ENCODE data around the gene KCNIP3. TPM values are rescaled to one million over a fixed set of nuclear protein-coding genes. Genes with fewer than 3 reads are reported as not detected.

KCNIP3 gene
- total RNA-seq, 1 donor from 2014 or later = 3.9 TPM

- no peak overlapping the region for H3K4me3 ChIP-seq (ENCODE audit: low read depth, low read length)
- TF ChIP-seq, protein P1, sequence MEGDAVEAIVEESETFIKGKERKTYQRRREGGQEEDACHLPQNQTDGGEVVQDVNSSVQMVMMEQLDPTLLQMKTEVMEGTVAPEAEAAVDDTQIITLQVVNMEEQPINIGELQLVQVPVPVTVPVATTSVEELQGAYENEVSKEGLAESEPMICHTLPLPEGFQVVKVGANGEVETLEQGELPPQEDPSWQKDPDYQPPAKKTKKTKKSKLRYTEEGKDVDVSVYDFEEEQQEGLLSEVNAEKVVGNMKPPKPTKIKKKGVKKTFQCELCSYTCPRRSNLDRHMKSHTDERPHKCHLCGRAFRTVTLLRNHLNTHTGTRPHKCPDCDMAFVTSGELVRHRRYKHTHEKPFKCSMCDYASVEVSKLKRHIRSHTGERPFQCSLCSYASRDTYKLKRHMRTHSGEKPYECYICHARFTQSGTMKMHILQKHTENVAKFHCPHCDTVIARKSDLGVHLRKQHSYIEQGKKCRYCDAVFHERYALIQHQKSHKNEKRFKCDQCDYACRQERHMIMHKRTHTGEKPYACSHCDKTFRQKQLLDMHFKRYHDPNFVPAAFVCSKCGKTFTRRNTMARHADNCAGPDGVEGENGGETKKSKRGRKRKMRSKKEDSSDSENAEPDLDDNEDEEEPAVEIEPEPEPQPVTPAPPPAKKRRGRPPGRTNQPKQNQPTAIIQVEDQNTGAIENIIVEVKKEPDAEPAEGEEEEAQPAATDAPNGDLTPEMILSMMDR (conservative IDR thresholded peaks at IDR 0.05; ENCODE audit: low read depth, low read length) = no peak
- no peak for DNase-seq (ENCODE audit: low read depth)
Observed at GRCh38 chr2:95294579-95295250, 2.4 kb upstream of the KCNIP3 start.

DNA sequence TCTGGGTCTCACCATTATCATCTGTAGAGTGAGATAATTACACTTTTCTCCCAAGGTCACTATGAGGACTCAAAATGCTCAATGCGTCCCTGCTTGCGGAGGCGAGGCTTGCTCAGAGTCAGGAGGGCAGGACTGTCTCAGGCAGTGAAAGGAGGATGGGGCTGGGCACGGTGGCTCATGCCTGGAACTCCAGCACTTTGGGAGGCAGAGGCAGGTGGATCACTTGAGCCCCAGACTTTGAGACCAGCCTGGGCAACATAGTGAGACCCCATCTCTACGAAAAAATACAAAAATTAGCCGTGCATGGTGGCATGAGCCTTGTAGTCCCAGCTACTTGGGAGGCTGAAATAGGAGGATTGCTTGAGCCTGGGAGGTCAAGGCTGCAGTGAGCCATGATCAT is 1.8 kb upstream of the KCNIP3 start:
- DNase-seq (ENCODE audit: low read depth) = no peak
- no peak overlapping the region for H3K4me3 ChIP-seq (ENCODE audit: low read depth, low read length)
- TF ChIP-seq, protein P1 (conservative IDR thresholded peaks at IDR 0.05; ENCODE audit: low read depth, low read length) = no peak

GRCh38 chr2:95296011-95296410 is 1.1 kb upstream of the KCNIP3 start:
- no peak for DNase-seq (ENCODE audit: low read depth)
- no peak overlapping the region for H3K4me3 ChIP-seq (ENCODE audit: low read depth, low read length)
- TF ChIP-seq, protein P1 (conservative IDR thresholded peaks at IDR 0.05; ENCODE audit: low read depth, low read length) = no peak

GRCh38 chr2:95297639-95298395 is 670 bp downstream of the KCNIP3 start:
- TF ChIP-seq, protein P1 (conservative IDR thresholded peaks at IDR 0.05; ENCODE audit: low read depth, low read length) = no peak
- peak overlapping the region; percentile 34 for H3K4me3 ChIP-seq (ENCODE audit: low read depth, low read length)
- DNase-seq (ENCODE audit: low read depth) = no peak

- no peak overlapping the region for H3K4me3 ChIP-seq (ENCODE audit: low read depth, low read length)
- no peak for DNase-seq (ENCODE audit: low read depth)
- TF ChIP-seq, protein P1 (conservative IDR thresholded peaks at IDR 0.05; ENCODE audit: low read depth, low read length) = no peak
Observed at GRCh38 chr2:95298486-95299111, 1.5 kb downstream of the KCNIP3 start.

- TF ChIP-seq, protein P1 (conservative IDR thresholded peaks at IDR 0.05; ENCODE audit: low read depth, low read length) = no peak
- no peak for DNase-seq (ENCODE audit: low read depth)
Observed at GRCh38 chr2:95299961-95300360, 2.8 kb downstream of the KCNIP3 start.

More at GRCh38 chr2:95299961-95300360, 2.8 kb downstream of the KCNIP3 start:
- H3K4me3 ChIP-seq (ENCODE audit: low read depth, low read length) = no peak overlapping the region

All from epithelial cell of proximal tubule (primary cell).